Right cardiac atrium (tissue), 5 donors: ENCODE data around the gene ZNF83. TPM values are rescaled to one million over a fixed set of nuclear protein-coding genes. Genes with fewer than 3 reads are reported as not detected.

Source experiments
- ATAC-seq, 2 donors: fragments of 200-7000 bp; cut with Tn5 transposase; one replicate each; pipeline versions ENCODE4 v1.8.0 to v1.9.1; 2020; ENCODE audit warnings: moderate library complexity in 2 of 2, mild to moderate bottlenecking in 1 of 2
- DNase-seq, 3 donors: peaks; one replicate each; pipeline ENCODE4 v3.0.0-alpha.2; 2020
- H3K27ac ChIP-seq: one replicate; pipeline ENCODE4 v1.5.1; 2013; ENCODE audit warnings: mild to moderate bottlenecking, low read length, control low read depth, moderate library complexity
- H3K27me3 ChIP-seq: one replicate; pipeline ENCODE4 v1.6.1; 2013; ENCODE audit not compliant: control insufficient read depth, insufficient read depth
- H3K4me1 ChIP-seq: one replicate; pipeline ENCODE4 v1.6.1; 2013; ENCODE audit warnings: low read length; ENCODE audit not compliant: control insufficient read depth, insufficient read depth
- H3K4me3 ChIP-seq: one replicate; pipeline ENCODE4 v1.5.1; 2013; ENCODE audit warnings: low read length, control low read depth
- H3K9me3 ChIP-seq: one replicate; pipeline ENCODE4 v1.6.1; 2013; ENCODE audit warnings: low read length; ENCODE audit not compliant: control insufficient read depth
- WGBS: extraction: QIAGEN DNeasy Blood & Tissue Kit; methylation state at CpG from one replicate; pipeline ENCODE4 v1.1.7; 2013; 5-methylcytosine and 5-hydroxymethylcytosine counted together
- intact Hi-C, 4 donors: fragments of 100-400 bp; cut with DNase I; formaldehyde crosslinking; loops; one replicate each; pipeline versions ENCODE4 v1.11.0 to v1.14.0; 2022 to 2023
- polyA plus RNA-seq: library from polyadenylated mRNA; stranded (reverse); fragments of 200-250 nt; gene quantifications from one replicate; pipeline ENCODE4 v1.2.3, GENCODE V29; 2013
- total RNA-seq, 4 donors: library from RNA; stranded (reverse); fragmentation: NEBNext Ultra II Directional; extraction: Animal tissue kit (Norgen Biotek cat#: 25700); gene quantifications; one replicate each; pipeline ENCODE4 v1.2.1, GENCODE V29; 2021
- donor health status: healthy with polysubstance abuse.
- donor health status: DM: no; HTN: yes; CAD: no.
- donor health status: DM: no; HTN: no; CAD: no.
- donor health status: DM: no; HTN: yes; CAD: no; lungs with severe emphysema.
- donor health status: DM: yes; HTN: yes; CAD: no.

ZNF83 gene
- total and polyA plus RNA-seq, 5 donors: 19.2 to 27.4 (median 24.0) TPM

DNA sequence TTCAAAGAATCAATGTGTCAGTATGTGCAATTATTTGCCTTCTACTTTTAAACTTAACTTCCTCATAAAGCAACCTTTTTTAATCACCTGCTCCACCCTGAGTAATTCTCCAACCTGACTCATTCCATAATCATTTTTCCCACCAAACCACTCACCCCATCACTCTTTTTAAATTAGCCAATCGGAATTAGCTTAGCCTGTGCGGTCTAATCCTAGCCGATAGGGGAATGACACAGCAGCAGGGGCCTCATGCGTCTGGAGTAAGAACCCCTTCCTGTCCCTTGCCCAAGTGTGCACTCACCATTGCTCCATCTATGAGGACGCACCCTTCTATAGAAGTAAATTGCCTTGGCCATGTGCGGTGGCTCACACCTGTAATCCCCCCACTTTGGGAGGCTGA, 27.4 kb upstream of the ZNF83 start:
- DNase-seq: no peak
- ATAC-seq: no peak
- H3K4me1 ChIP-seq: no peaks in the 10 kb centered on the region
- 96% methylated on average over 6 of the region's 6 CpGs for WGBS
- no peak overlapping the region for H3K4me3 ChIP-seq
- no peaks in the 10 kb centered on the region for H3K9me3 ChIP-seq
- H3K27me3 ChIP-seq: no peaks in the 10 kb centered on the region
- intact Hi-C loops: no loop called here
- H3K27ac ChIP-seq: no peak overlapping the region

DNA sequence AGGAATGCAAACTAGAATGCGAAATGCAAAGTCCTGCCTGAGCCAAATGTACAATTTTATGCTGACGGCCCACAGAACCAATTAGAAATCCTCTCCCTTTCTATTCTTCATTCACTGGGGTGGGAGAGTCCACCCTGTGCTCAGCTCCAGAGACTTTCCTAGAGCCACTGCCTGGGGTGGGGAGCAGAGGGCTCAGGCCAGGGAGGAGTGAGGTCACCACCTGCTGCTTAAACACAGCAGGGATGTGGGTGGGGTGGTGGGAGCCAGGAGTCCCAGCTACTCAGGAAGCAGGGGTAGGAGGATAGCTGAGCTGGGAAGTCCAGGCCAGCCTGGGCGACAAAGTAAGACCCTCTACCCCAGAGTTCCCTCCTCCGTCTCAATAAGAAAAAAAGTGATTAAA, 26.9 kb upstream of the ZNF83 start:
- no peak overlapping the region for H3K4me3 ChIP-seq
- WGBS: 97% methylated on average over 4 of the region's 4 CpGs
- intact Hi-C loops: no loop called here

DNA sequence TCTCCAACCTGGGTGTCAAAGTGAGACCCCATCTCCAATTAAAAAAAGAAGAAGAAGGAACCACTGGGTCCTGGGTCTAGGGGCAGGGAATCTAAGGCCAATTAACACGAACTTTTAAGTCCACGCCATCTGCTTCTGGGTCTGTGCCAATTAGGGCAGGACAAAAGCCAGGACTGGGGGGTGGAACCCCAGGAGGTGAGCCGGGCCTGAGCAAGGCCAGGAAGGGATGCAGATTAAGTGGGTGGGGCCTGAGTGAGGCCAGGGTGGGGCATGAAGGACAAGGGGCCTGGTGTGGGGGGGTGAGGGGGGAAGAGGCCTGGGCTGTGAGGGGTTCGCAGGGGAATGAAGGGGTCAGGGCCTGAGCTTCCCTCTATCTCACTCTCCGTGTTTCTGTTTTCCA, 26.3 kb upstream of the ZNF83 start:
- Histone ChIP-seq H3K9me3 (no peaks in the 10 kb centered on the region), H3K4me1 (no peaks in the 10 kb centered on the region), H3K27me3 (no peaks in the 10 kb centered on the region), H3K27ac (no peak overlapping the region), H3K4me3 (no peak overlapping the region)
- intact Hi-C loops: no loop called here
- peak in 1 of 2 donors; percentile 39 for ATAC-seq
- 74% methylated on average over 5 of the region's 5 CpGs for WGBS
- DNase-seq: no peak

More for the DNA sequence above, 26.9 kb upstream of the ZNF83 start:
- Histone ChIP-seq H3K9me3 (no peaks in the 10 kb centered on the region), H3K27me3 (no peaks in the 10 kb centered on the region), H3K27ac (no peak overlapping the region), H3K4me1 (no peaks in the 10 kb centered on the region)
- no peak for DNase-seq
- peak in 1 of 2 donors; percentile 29 for ATAC-seq

DNA sequence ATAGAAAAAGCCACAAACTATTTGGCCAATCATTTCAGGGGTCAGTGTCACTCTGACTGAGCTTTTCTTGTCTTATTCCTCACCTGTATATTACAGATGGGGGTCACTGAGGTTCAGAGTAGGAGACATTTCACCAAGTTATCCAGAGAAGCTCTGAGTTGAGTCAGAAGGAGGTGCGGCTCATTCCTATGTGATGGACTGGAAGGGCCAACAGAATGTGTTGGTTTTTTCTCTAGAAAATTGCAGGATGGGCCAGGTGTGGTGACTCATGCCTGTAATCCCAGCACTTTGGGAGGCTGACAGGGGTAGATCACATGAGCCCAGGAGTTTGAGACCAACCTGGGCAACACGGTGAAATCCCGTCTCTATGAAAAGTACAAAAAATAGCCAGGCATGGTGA, 24.5 kb upstream of the ZNF83 start:
- H3K27ac ChIP-seq: no peak overlapping the region
- ATAC-seq: no peak
- H3K4me3 ChIP-seq: no peak overlapping the region
- no peak for DNase-seq
- no peaks in the 10 kb centered on the region for H3K27me3 ChIP-seq
- intact Hi-C loops: no loop called here
- H3K4me1 ChIP-seq: no peaks in the 10 kb centered on the region
- H3K9me3 ChIP-seq: no peaks in the 10 kb centered on the region
- WGBS: 93% methylated on average over 3 of the region's 3 CpGs

DNA sequence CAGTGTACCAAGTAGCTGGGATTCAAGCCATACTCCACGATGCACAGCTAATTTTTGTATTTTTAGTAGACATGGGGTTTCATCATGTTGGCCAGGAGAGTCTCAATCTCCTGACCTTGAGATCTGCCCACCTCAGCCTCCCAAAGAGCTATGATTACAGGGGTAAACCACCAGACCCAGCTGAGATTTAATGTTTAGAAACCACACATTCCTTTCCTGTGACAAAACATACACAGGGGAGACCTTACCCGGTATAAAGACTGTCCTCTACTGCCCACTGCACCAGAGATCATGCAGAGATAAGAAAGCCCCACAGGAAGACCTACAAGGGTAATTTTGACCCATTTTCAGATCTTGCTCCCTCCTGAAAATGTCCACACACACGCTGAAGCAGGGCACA, 22.8 kb upstream of the ZNF83 start:
- DNase-seq (no peak), ATAC-seq (no peak)
- Histone ChIP-seq H3K4me1 (no peaks in the 10 kb centered on the region), H3K4me3 (no peak overlapping the region), H3K9me3 (no peaks in the 10 kb centered on the region), H3K27ac (no peak overlapping the region), H3K27me3 (no peaks in the 10 kb centered on the region)
- WGBS: 80% methylated on average over 3 of the region's 3 CpGs
- intact Hi-C loops: no loop called here

DNA sequence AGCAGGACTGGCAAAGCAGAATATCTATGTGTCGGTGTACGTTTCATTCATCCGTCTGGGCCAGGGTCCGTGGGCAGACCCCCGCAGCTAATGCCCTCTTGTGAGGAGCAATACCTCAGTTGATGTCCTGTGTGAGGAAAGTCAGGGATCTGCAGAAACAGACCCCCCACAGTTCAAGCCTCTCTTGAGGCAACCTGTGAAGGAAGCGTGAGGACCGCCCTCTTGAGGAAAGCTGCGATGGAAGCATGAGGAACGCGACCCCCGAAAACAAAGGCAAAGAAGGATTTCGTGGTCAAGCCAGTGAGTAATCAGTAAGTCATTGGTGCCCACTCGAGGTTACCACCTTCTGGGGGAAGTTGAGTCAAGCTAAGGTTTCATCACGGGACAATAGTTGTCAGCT, 20.9 kb upstream of the ZNF83 start:
- ATAC-seq (no peak), DNase-seq (no peak)
- intact Hi-C loops: no loop called here
- Histone ChIP-seq H3K27me3 (no peaks in the 10 kb centered on the region), H3K27ac (no peak overlapping the region), H3K4me3 (no peak overlapping the region), H3K9me3 (no peaks in the 10 kb centered on the region), H3K4me1 (no peaks in the 10 kb centered on the region)
- WGBS: 84% methylated on average over 14 of the region's 14 CpGs

DNA sequence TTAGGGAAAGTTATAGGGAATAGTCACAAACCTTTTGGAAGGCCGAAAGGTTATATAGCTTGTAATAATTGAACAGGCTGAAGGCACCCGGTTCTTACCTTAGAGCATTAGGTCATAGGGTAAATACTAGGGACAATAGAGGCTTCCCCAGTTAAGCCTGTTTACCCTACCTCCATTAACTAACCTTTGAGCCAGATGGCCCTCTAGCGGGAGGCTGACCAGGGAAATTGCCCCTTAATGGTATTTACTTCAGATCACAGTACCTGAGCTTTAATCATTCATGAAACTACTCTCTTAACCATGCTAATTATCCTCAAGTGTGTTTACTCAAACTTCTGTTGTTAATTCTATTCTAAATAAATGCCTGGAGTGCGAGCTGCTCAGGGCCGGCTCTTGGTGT, 20.4 kb upstream of the ZNF83 start:
- intact Hi-C loops: no loop called here
- Histone ChIP-seq H3K27me3 (no peaks in the 10 kb centered on the region), H3K4me3 (no peak overlapping the region), H3K9me3 (no peaks in the 10 kb centered on the region), H3K4me1 (no peaks in the 10 kb centered on the region), H3K27ac (no peak overlapping the region)
- no peak for DNase-seq
- ATAC-seq: no peak
- 92% methylated on average over 5 of the region's 5 CpGs for WGBS

DNA sequence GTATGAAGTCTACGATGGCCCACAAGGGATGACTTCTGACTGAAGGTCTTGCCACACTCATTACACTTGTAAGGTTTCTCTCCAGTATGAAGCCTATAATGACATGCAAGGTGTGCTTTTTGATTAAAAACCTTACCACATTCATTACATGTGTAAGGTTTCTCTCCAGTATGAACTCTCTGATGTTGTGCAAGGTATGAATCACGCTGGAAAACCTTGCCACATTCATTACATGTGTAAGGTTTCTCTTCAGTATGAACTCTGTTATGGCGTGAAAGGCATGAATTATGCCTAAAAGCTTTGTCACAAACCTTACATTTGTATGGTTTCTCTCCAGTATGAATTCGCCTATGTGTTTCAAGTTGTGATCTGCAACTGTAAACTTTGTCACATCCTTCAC, 15.0 kb upstream of the ZNF83 start:
- 98% methylated on average over 4 of the region's 4 CpGs for WGBS
- no peak overlapping the region for H3K4me3 ChIP-seq
- H3K27me3 ChIP-seq: no peaks in the 10 kb centered on the region
- no peak overlapping the region for H3K27ac ChIP-seq
- no peak for DNase-seq
- no peaks in the 10 kb centered on the region for H3K9me3 ChIP-seq
- intact Hi-C loops: no loop called here
- ATAC-seq: no peak
- H3K4me1 ChIP-seq: no peaks in the 10 kb centered on the region

DNA sequence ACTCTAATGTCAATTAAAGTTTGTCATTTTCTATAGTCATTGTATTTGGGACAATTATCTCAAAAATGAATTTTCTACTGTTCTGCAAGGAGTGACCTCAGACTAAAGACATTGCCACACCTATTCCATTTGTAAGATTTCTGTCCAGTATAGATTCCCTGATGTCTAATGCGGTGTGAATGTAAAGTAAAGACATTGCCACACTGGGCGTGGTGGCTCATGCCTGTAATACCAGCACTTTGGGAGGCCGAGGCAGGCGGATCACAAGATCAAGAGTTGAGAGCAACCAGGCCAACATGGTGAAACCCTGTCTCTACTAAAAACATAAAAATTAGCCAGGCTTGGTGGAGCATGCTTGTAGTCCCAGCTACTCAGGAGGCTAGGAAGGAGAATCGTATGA, 13.8 kb upstream of the ZNF83 start:
- Histone ChIP-seq H3K4me3 (no peak overlapping the region), H3K27ac (no peak overlapping the region), H3K9me3 (peaks cover 2% of the 10 kb centered on the region), H3K27me3 (no peaks in the 10 kb centered on the region), H3K4me1 (no peaks in the 10 kb centered on the region)
- no peak for ATAC-seq
- no peak for DNase-seq
- intact Hi-C loops: no loop called here
- 97% methylated on average over 5 of the region's 5 CpGs for WGBS

DNA sequence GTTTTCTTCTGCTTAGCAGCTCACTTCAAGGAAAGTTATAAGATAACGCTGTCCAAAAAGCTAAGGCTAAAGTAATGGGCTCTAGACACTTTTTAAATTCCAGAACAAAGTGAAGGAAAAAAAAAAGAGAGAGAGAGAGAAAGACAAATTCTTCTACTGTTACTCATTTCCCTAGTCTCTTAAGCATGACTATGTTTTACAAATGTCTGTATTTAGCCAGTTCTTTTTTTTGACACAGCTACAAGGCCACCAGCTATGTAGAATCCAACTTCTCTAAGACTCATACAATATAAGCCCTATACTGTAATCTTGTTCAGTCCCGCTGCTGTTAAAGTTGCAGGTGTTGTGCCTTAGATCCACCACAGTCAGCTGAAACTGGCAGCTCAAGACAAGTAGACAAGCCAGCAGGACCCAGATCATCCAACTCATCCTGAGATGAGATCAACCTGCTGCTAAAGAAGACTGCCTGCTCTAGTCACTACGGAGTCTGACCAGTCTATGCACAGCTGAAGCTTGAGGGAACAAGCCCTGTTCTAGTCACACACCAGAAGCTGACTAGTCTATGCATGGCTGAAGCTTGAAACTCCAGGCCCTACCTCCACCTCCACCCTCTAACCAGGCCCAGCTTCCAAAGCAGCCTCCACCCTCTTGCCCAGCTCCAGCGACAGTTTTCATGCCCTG, 10.3 kb upstream of the ZNF83 start:
- no peaks in the 10 kb centered on the region for H3K4me1 ChIP-seq
- no peak overlapping the region for H3K4me3 ChIP-seq
- ATAC-seq (no peak), DNase-seq (no peak)
- intact Hi-C loops: no loop called here
- WGBS: 85% methylated on average over 4 of the region's 4 CpGs
- peaks cover 2% of the 10 kb centered on the region for H3K9me3 ChIP-seq
- no peaks in the 10 kb centered on the region for H3K27me3 ChIP-seq
- H3K27ac ChIP-seq: no peak overlapping the region

DNA sequence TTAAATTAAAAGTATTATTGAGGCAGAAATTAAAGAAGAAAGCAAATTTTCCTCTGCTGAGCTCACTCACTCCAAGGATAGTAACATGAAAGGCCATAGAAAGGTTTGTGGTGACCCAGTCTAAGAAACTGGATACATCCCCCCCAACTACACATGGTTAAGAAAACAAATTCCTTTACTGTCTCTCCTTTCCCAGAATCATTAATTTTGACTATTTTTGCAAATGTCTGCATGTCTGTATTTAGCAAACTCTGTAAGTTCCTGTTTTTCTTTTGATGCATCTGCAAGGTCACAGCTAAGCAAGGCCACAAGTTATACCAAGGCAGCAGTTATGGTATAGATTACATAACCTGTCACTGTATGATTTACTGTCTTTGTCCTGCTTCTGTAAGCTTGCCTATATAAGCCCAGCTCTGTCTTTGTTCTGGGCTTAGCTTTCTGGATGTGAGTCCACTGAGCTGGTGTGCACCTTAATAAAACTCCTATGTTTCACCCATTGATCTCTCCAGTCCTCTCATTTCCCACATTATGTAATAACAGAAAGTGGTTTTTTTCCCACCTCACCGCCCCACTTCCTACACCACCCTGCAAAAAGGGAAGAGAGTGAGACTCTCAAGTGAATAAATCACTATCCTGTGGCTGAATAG, 8.5 kb upstream of the ZNF83 start:
- DNase-seq: no peak
- Histone ChIP-seq H3K9me3 (peaks cover 2% of the 10 kb centered on the region), H3K27me3 (no peaks in the 10 kb centered on the region), H3K4me1 (no peaks in the 10 kb centered on the region), H3K4me3 (no peak overlapping the region), H3K27ac (no peak overlapping the region)
- intact Hi-C loops: no loop called here
- 95% methylated on average over 1 of the region's 1 CpG for WGBS
- ATAC-seq: no peak
